GM06990 (cell line): ENCODE measurements around the gene IER2.
"Not testable (repeated sequence)": the region's sequence is repeated elsewhere in the genome, so short reads cannot be mapped to it uniquely, and the experiment has no call there.

Experiments
- DNase-seq: peaks from one replicate; pipeline ENCODE4 v3.0.0-alpha.2; 2011; ENCODE audit not compliant: insufficient read length; ENCODE audit errors: extremely low read depth
- H3K27me3 ChIP-seq: replicated peaks from 2 replicates; pipeline ENCODE4 v1.6.0; 2011; ENCODE audit warnings: low read length; ENCODE audit not compliant: control insufficient read depth, insufficient read depth
- H3K36me3 ChIP-seq: 2 replicates; pipeline ENCODE4 v1.5.1; 2011; ENCODE audit warnings: low read length; ENCODE audit not compliant: control insufficient read depth, insufficient read depth
- H3K4me3 ChIP-seq: replicated peaks from 2 replicates; pipeline ENCODE4 v1.5.1; 2011; ENCODE audit warnings: low read depth, mild to moderate bottlenecking, control low read depth, low read length
- CTCF ChIP-seq: IDR thresholded peaks from 2 replicates; pipeline ENCODE4 v1.5.1; 2011; ENCODE audit warnings: low read length, control low read depth, mild to moderate bottlenecking, inconsistent platforms; ENCODE audit not compliant: insufficient read depth, poor library complexity, severe bottlenecking

IER2 gene

GRCh38 chr19:13181747-13182388, 31.7 kb downstream of the IER2 start:
- Histone ChIP-seq H3K27me3 (no peaks in the 10 kb centered on the region), H3K4me3 (no peak overlapping the region), H3K36me3 (no peaks in the 10 kb centered on the region)
- peak; percentile 67 for DNase-seq
- TF ChIP-seq CTCF: no peak

DNA sequence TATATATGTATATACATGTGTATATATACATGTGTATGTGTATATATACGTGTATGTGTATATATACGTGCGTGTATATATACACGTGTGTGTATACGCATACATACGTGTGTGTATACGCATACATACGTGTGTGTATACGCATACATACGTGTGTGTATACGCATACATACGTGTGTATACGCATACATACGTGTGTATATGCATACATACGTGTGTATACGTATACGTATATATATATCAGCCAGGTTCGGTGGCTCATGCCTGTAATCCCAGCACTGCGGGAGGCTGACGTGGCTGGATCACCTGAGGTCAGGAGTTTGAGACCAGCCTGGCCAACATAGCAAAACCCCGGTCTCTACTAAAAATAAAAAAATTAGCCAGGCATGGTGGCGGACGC, 34.7 kb downstream of the IER2 start:
- H3K36me3 ChIP-seq, H3K27me3 ChIP-seq, DNase-seq, H3K4me3 ChIP-seq: not testable (repeated sequence)

- not testable (repeated sequence) for H3K27me3 ChIP-seq, H3K36me3 ChIP-seq, DNase-seq, H3K4me3 ChIP-seq
Measured at GRCh38 chr19:13185763-13186657, 35.8 kb downstream of the IER2 start.

- not testable (repeated sequence) for DNase-seq, H3K36me3 ChIP-seq, H3K4me3 ChIP-seq, H3K27me3 ChIP-seq
Measured at GRCh38 chr19:13186688-13187087, 36.5 kb downstream of the IER2 start.

DNA sequence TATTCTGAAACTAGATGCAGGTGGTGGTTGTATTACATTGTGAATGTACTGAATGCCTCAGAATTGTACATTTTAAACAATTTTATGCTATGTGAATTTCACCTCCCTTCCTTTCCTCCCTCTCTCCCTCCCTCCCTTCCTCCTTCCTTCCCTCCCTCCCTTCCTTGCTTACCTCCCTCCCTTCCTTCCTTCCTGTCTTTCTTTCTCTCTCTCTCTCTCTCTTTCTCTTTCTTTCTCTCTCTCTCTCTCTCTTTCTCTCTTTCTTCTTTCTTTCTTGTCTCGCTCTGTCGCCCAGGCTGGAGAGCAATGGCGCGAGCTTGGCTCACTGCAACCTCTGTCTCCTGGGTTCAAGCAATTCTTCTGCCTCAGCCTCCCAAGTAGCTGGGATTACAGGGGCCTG, 37.2 kb downstream of the IER2 start:
- Histone ChIP-seq H3K4me3 (no peak overlapping the region), H3K27me3 (no peaks in the 10 kb centered on the region), H3K36me3 (no peaks in the 10 kb centered on the region)
- no peak for DNase-seq
- no peak for TF ChIP-seq CTCF

- DNase-seq: no peak
- no peaks in the 10 kb centered on the region for H3K27me3 ChIP-seq
- no peak for TF ChIP-seq CTCF
- H3K4me3 ChIP-seq: no peak overlapping the region
- H3K36me3 ChIP-seq: no peaks in the 10 kb centered on the region
Measured at GRCh38 chr19:13189600-13189999, 39.4 kb downstream of the IER2 start.

DNA sequence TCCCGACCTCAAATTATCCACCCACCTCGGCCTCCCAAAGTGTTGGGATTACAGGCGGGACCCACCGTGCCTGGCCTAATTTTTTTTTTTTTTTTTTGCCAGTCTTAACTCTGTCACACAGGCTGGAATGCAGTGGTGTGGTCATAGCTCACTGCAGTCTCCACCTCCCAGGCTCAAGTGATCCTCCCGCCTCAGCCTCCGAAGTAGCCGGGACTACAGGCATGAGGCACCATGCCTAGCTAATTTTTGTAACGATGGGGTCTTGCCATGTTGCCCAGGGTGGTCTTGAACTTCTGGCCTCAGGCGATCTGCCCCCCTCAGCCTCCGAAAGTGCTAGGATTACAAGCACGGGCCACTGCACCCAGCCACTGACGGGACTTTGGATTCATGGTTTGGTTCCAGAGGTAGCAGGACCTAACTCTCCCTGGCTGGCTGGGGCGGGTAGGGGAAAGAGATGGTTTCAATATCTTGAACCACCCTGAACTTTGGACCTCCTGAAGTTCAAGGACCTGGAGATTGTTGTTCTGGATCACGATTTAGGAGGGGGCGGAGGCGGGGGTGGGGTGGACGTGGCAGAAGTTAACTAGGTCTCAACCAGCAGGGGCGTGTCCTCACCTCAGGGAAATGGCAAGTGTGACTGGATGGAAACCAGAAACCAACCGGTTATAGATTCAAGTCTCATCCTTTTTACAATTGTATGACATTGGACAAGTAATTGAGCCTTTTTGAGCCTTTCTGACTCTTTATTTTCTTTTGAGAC, 40.8 kb downstream of the IER2 start:
- no peaks in the 10 kb centered on the region for H3K36me3 ChIP-seq
- no peak overlapping the region for H3K4me3 ChIP-seq
- no peaks in the 10 kb centered on the region for H3K27me3 ChIP-seq
- no peak for TF ChIP-seq CTCF
- DNase-seq: no peak
